Measurements from ENCODE around the gene SLC35A5.

- TF ChIP-seq CTCF (IDR thresholded peaks at IDR 0.05): no peak
- no peak for TF ChIP-seq POLR2A (IDR thresholded peaks at IDR 0.05)
These were observed 47.2 kb upstream of the SLC35A5 start for GRCh38 chr3:112514527-112515128.

All from testis (tissue), 2 donors.